Kidney glomerular epithelial cell (primary cell): ENCODE results near the gene PSAT1.
A peak's percentile ranks its signal among the peaks of the same experiment; 100 is the strongest.
"Not testable (repeated sequence)": the region's sequence is repeated elsewhere in the genome, so short reads cannot be mapped to it uniquely, and the experiment has no call there.

Experiments used
- DNase-seq: peaks from one replicate; lab custom pipeline; 2025; lab: John Stamatoyannopoulos, UW

Gene PSAT1

GRCh38 chr9:78296893-78297671, at the start of gene PSAT1:
TSS of gene PSAT1 (plus strand) at chr9:78297125. CDS start at chr9:78297211, 86 bp downstream.
- peak; percentile 90 for DNase-seq

- DNase-seq = no peak
Observed at GRCh38 chr9:78248635-78249034, 48.3 kb upstream of the PSAT1 start.

DNA sequence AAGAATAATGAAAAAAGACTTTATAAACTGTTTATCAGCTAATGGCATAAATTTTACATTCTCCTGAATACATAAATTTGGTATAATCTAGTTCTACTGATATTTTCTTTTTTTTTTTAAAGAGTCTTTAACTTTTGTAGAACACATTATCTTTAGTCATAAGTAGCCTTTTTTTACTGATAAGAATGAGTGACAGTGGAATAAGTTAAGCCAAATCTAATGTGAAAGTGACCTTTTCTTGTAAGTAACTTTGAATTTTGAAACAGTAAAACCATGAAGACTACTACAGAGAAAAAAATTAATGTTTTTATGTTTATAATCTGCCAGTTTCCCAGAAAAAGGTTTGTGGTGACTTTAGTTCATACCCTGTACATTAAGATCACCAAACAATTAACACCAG, 47.4 kb upstream of the PSAT1 start:
- DNase-seq = no peak

DNA sequence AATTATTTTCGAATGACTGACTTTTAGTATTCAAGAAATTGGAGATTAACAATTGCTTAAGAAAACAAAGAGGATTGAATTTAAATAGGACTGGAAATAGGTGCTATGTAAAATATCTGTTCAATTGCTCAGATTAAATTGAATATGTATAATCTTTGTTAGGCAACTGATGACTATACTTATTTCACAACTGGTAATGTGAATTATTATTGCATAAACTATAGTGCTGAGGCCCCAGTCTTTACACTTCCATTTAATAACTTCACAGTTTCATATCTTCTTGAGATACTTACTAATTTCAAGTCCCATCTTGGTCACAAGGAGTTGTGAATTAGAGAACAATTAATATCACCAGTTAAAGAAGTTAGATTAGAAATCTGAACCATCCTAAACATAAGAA, 44.3 kb upstream of the PSAT1 start:
- no peak for DNase-seq

GRCh38 chr9:78253285-78253684, 43.6 kb upstream of the PSAT1 start:
- no peak for DNase-seq

GRCh38 chr9:78261403-78262001, 35.4 kb upstream of the PSAT1 start:
- peak; percentile 36 for DNase-seq

DNA sequence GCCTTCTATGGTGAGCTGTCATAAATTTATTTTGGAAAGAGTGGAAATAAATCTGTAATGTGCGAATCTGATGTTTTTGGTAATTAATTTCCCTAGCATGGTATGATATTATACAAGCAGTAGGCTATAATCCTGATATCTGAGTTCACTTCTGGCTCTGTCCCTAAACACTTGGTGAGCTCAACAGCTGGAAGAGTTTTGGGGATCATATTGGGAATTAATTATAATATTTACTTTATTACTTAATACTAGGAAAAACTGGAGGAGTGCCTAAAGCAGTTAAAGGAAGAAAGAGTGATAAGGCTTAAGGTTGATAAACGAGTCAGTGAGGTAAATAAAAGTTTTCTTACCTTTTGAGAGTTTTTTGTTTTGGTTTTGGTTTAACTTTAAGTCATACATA, 34.3 kb upstream of the PSAT1 start:
- DNase-seq = no peak

DNA sequence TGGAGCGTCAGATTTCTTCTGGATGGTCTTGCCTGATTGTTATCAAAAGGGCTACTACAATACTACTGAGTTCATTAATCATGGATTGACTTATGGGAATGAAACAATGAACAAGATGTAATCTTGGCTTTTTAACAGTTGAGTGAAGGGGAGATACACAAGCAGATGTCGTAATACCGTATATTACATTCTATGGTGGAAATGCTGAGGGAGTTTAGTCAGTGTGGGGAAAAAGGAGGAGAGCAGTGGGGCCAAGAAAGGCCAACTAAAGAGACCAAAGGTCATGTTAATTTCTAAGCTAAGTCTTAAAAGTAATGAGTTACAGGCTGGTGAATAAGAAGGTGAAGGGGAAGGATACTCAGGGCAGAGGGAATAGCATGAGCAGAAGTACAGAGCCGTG, 29.0 kb upstream of the PSAT1 start:
- no peak for DNase-seq

DNA sequence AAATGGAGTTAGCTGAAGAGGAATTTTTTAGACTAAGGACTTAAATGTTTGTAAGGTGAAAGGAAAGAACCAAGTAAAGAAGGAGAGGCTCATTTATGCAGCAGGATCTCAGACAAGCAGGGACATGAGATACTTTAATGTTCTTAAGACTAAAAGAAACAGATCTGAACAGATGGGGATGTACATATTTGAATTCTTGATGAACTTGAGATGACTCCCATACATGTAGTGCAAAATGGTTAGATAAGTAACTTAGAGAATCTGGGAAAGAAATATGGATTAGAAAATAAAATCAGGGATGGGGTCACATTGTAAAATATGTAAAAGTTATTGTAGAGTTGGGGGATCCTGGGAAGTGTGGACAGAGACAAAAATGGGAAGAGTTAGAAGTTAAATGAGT, 27.1 kb upstream of the PSAT1 start:
- no peak for DNase-seq

DNA sequence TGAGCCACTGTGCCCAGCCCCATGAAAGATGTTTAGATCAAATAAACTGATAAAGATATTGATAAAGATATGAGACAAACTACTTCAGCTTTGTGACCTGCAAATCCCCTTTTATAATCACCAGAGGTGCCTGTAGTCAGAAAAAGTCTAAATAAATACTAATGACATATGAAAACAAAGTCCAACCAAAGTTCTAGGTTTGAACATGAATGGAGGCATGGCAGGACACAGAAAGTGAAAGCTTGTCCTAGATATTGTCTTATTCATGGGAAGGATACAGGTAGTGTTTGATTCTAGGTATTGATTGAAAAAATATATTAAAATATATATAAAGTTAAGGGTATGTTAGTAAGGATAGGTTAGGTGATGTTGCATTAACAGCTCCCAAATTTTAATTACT, 24.6 kb upstream of the PSAT1 start:
- DNase-seq = no peak

- DNase-seq = no peak
Observed at GRCh38 chr9:78273761-78274160, 23.2 kb upstream of the PSAT1 start.

DNA sequence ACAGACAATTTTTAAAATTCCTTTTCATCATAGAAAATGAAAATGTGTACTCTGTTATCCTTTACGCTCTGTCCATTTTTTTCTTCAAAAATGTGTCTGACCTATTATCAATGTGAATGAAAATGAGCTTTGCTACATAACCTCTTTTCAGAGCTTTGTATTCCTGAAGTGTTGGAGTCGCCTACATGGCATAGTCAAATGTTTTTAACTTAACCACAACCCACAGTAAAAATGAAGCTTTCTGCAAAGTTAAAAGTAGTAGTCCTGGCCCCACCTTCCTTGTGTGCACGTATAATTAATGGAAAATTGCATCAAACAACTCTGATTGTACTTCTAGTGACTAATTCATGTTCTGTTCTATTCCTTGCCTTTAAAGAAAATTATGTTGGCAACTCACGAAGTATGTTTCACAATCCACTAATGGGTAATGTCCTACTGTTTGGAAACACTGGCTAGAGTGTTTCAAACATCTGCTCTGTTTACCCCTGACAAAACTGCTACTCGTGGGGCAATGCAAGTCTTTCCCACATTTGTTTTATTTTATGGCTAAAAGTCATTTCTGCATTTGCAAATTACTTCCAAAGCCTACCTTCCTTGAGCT, 18.6 kb upstream of the PSAT1 start:
- no peak for DNase-seq

GRCh38 chr9:78278801-78279200, 18.1 kb upstream of the PSAT1 start:
- DNase-seq = no peak

DNA sequence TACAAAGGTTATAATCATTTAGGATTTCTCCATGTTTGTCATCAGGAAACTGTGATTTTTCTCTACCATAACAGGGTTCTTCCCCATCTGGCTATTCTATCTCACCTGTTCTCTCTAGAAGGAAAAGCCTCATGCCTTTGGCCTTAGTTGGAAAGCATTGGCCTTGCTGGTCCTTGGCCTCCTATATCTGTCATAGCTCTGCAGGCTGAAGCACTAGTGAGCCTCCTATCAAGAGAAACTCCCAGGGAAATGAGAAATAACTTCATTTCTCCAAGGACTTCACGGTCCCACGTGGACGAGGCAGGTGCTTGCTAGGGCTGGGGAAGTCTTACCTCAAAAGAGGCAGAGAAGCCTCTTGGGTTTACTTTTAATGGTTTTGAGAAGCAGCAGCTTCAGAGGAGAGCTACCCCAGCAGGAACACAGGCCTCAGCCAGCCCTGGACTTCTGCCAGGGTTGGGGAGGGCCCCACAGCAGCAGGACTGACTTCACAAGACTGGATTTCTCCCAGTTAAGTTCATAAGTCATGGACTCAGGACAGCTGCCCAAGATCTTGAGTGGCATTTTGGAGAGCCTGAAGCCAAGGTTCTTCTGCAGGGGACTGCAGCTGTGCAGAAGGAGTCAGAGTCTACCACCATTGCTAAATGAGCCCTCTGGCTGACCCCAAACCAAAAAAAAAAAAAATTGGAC, 15.8 kb upstream of the PSAT1 start:
- no peak for DNase-seq

DNA sequence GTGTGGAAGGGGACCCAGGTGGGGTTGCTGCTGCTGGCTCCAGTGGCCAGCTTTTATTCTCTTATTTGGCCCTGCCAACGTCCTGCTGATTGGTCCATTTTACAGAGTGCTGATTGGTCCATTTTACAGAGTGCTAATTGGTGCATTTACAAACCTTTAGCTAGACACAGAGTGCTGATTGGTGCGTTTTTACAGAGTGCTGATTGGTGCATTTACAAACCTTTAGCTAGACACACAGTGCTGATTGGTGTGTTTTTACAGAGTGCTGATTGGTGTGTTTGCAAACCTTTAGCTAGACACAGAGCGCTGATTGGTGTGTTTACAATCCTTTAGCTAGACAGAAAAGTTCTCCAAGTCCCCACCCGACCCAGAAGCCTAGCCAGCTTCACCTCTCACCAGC, 12.7 kb upstream of the PSAT1 start:
- DNase-seq = not testable (repeated sequence)

DNA sequence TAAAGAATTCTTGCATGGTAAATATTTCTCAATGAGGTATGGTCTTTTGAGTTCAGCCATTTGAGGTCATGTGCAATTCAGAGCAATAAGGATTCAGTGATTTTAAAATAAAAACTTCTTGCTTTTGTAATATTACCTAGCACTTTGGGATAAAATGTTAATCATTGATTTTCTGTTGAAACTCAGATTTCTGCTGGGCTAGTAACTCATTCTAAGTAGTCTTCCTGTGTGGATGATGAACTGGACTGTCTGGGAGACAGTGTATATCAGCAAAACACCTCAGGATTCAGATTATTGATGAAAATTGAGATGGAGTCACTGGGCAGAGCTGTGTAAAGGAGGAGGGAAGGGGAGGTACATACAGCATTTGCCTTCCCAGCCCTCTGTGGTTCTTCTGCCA, 10.8 kb upstream of the PSAT1 start:
- DNase-seq = peak; percentile 32

DNA sequence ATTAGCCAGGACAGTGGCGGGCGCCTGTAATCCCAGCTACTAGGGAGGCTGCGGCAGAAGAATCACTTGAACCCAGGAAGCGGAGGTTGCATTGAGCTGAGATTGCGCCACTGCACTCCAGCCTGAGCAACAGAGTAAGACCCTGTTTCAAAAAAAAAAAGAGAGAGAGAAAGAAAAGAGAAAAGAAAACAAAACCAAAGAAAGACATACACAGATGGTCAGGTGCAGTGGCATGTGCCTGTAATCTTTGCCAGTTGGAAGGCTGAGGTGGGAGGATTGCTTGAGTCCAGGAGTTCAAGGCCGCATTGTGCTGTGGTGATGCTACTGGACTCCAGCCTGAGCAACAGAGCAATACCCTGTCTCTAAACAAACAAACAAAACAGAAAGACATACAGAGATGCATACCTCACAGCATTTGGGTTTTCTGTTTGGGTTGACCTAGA, 10.0 kb upstream of the PSAT1 start:
- no peak for DNase-seq

GRCh38 chr9:78288214-78288892, 8.6 kb upstream of the PSAT1 start:
- no peak for DNase-seq

DNA sequence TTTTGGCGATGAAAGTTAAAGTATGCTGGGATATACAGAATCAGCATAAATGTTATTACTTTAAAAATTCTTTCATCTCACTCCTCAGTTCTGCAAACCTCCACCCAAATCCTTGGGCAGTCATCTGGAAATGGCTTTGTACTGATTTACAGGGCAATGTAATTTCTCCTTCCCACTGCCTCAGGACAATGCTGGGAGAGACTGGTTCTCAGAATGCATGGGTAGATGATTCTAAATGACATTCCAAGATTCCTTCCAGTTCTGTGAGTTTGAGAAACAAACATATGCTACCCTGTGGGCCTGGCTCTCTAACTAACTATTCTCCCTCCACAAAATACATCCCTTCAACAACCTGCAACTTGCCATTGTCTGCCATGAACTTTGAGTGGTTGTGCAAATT, 7.5 kb upstream of the PSAT1 start:
- DNase-seq = peak; percentile 74

GRCh38 chr9:78291240-78291925, 5.5 kb upstream of the PSAT1 start:
- no peak for DNase-seq

GRCh38 chr9:78292026-78292425, 4.9 kb upstream of the PSAT1 start:
- DNase-seq = no peak
